Measurements from ENCODE around the gene LGALS9C.
"Not testable (repeated sequence)": the region's sequence is repeated elsewhere in the genome, so short reads cannot be mapped to it uniquely, and the experiment has no call there.

DNA sequence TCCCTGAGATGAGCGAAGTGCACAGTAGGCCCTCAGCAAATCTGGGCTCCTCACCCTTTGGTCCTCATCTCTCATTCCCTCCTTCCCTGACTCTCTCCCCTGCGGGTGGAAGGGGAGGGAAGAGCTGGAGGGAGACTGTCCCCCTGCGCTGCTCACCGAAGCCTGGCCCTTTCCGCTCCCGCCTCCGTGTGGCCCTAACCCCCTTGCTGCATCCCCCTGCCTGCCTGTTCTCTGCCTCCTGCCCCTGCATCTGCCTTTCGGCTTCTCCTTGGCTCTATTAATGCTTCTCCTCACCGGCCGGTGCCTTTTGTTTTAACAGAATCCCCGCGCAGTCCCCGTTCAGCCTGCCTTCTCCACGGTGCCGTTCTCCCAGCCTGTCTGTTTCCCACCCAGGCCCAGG is 12.0 kb downstream of the LGALS9C start:
- TF ChIP-seq PPARA (CRISPR knock-in tag; IDR thresholded peaks at IDR 0.05; ENCODE audit: borderline replicate concordance); ARNTL (CRISPR knock-in tag; IDR thresholded peaks at IDR 0.05; ENCODE audit: borderline replicate concordance, low read depth); BACH2 (CRISPR knock-in tag; IDR thresholded peaks at IDR 0.05; ENCODE audit: borderline replicate concordance); ESRRG (CRISPR knock-in tag; IDR thresholded peaks at IDR 0.05); ZFP3 (CRISPR knock-in tag; IDR thresholded peaks at IDR 0.05); OSR1 (CRISPR knock-in tag; IDR thresholded peaks at IDR 0.05); RARB (CRISPR knock-in tag; IDR thresholded peaks at IDR 0.05); ISL1 (CRISPR knock-in tag; IDR thresholded peaks at IDR 0.05); TCF4 (CRISPR knock-in tag; IDR thresholded peaks at IDR 0.05; ENCODE audit: borderline replicate concordance); ZNF565 (CRISPR knock-in tag; conservative IDR thresholded peaks at IDR 0.05; ENCODE audit: low read depth); ZC3H10 (CRISPR knock-in tag; IDR thresholded peaks at IDR 0.05): not testable (repeated sequence)
- TF ChIP-seq, protein P1, sequence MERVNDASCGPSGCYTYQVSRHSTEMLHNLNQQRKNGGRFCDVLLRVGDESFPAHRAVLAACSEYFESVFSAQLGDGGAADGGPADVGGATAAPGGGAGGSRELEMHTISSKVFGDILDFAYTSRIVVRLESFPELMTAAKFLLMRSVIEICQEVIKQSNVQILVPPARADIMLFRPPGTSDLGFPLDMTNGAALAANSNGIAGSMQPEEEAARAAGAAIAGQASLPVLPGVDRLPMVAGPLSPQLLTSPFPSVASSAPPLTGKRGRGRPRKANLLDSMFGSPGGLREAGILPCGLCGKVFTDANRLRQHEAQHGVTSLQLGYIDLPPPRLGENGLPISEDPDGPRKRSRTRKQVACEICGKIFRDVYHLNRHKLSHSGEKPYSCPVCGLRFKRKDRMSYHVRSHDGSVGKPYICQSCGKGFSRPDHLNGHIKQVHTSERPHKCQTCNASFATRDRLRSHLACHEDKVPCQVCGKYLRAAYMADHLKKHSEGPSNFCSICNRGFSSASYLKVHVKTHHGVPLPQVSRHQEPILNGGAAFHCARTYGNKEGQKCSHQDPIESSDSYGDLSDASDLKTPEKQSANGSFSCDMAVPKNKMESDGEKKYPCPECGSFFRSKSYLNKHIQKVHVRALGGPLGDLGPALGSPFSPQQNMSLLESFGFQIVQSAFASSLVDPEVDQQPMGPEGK (CRISPR knock-in tag; IDR thresholded peaks at IDR 0.05; ENCODE audit: borderline replicate concordance) = not testable (repeated sequence)
- TF ChIP-seq, protein P2, sequence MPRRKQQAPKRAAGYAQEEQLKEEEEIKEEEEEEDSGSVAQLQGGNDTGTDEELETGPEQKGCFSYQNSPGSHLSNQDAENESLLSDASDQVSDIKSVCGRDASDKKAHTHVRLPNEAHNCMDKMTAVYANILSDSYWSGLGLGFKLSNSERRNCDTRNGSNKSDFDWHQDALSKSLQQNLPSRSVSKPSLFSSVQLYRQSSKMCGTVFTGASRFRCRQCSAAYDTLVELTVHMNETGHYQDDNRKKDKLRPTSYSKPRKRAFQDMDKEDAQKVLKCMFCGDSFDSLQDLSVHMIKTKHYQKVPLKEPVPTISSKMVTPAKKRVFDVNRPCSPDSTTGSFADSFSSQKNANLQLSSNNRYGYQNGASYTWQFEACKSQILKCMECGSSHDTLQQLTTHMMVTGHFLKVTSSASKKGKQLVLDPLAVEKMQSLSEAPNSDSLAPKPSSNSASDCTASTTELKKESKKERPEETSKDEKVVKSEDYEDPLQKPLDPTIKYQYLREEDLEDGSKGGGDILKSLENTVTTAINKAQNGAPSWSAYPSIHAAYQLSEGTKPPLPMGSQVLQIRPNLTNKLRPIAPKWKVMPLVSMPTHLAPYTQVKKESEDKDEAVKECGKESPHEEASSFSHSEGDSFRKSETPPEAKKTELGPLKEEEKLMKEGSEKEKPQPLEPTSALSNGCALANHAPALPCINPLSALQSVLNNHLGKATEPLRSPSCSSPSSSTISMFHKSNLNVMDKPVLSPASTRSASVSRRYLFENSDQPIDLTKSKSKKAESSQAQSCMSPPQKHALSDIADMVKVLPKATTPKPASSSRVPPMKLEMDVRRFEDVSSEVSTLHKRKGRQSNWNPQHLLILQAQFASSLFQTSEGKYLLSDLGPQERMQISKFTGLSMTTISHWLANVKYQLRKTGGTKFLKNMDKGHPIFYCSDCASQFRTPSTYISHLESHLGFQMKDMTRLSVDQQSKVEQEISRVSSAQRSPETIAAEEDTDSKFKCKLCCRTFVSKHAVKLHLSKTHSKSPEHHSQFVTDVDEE (CRISPR knock-in tag; IDR thresholded peaks at IDR 0.05) = not testable (repeated sequence)

Data from SK-N-SH treated with all-trans-retinoic acid at 6 μM for 48 hours (cell line).